Measurements from ENCODE around the gene CMKLR1.

Gene CMKLR1

DNA sequence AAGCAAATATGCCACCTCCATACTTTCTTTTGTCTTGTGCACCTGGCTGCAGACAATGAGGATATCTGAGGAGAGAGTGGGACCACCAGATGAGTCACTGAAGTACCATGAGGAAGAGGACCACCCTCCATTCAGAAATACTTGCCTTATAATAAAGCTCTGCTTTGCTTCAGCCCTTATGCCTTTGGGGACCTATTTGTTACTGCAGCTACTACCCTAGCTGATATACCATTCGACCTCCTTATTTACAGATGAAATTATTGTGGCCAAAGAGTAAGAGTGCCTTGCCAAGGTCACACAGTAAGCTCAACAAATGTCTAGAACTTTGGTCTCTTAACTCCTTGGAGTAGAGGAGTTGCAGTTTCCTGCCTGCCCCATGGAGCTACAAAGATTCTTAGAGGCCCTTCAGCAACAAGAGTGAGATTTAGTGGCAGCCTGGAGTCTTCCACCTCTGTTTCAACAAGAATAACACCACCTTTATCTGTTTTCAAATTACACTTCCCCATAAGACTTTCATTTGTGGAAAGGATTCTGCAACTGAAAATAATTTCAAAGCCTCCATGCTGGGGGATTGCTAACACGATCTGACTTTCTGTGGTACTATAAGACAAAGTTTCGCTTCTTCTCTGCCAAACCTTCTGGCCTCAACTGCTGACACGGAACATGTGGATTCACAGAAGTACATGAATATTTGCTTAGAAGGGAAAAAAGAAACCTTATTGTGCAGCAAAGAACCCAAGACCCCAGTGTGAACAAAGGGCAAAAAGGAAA lies 3.6 kb downstream of the CMKLR1 start:
- DNase-seq, result peak; percentile 91

- DNase-seq, result peak; percentile 98
Measured at GRCh38 chr12:108333898-108334699, 5.0 kb downstream of the CMKLR1 start.

GRCh38 chr12:108332791-108333382 lies 6.2 kb downstream of the CMKLR1 start:
- DNase-seq, result peak; percentile 100

GRCh38 chr12:108328420-108328819 lies 10.7 kb downstream of the CMKLR1 start:
- no peak for DNase-seq

DNA sequence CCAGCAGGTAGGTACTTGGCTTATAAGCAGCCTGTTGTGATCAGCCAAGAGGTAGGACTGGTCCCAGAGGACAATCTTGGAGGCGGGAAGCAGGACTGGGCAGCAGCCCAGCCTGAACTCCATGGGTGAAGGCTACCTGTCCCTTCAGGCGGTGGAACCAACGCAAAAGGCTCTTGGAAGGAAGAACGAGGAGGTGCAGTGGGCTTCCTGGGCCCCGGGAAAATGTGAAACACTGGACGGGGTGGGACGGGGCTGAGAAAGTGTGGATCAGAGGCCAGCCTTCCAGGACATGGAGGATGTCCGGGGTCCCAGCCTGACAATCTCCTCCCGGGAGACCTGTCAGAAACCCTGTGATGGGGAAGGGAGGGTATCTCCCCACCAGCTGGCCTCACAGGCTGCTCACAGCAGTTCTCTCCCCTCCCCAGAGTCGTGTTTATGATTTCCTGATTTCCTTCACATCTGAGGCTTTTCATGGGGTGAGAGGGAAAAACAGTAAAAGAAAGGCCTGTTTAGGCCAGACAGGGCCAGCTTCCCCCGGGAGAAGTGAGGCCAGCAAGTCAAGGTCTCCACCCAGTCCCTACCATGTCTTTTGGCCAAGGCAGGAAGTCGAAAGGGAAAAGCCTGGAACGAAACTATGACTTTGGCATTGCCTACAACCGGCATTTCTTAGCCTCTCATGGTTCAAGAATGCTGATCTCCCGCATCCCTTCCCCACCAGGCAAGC lies 11.3 kb downstream of the CMKLR1 start:
- no peak for DNase-seq

DNA sequence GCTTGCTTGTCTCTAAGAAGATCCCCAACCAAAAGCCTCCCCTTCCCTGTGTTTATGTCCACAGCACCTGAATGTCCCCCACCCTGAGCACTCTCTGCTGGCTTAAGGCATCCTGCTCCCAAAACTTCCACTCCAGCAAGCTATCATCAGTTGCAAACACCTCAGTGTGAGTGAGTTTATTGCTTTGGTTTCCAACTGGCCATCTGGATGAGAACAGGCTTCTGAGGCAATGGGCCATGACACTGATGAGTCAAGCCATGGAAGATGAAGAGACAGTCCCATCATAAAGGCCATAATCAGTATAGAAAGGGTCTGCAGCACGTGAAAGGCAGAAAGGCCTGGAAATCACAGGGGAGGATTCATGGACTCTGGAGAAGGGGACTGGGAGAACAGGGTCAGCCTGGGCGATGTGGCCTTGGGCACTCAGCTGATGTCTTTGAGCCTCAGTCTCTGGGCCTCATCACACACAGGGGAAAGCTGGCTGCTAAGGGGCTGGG lies 12.8 kb downstream of the CMKLR1 start:
- DNase-seq, result peak; percentile 25

- no peak for DNase-seq
Measured at GRCh38 chr12:108325549-108325948, 13.6 kb downstream of the CMKLR1 start.

GRCh38 chr12:108325018-108325358 lies 14.1 kb downstream of the CMKLR1 start:
- DNase-seq, result no peak

DNA sequence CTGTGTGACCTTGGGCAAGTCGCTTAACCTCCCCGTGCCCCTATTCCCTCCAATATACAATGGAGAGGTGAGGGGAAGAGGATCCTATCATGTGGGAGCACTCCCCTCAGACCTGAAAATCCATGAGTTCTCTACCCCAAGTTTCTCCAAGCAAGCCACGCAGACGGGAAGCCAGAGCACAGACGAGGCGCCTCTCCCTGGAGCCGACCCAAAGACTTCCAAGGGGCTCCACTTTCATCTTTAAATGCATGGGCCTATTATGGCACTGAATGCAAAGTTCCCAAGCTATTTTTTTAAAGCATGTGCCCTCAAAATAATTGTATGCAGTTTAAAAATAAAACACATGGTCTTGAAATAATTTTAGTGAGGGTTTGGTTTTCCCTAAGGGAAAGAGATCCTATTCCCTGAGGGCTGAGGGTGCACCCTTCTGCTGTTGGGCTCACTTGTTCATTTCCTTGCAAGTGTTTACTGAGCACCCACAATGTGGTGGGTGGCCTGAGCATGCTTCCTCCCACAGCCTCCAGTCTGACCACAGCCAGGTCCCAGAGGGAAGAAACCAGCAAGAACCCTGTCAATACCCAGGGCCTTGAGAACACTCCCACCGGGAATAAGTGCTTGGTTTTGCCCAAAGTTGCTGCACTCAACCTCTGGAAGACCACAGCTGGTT lies 14.6 kb downstream of the CMKLR1 start:
- peak; percentile 36 for DNase-seq

DNA sequence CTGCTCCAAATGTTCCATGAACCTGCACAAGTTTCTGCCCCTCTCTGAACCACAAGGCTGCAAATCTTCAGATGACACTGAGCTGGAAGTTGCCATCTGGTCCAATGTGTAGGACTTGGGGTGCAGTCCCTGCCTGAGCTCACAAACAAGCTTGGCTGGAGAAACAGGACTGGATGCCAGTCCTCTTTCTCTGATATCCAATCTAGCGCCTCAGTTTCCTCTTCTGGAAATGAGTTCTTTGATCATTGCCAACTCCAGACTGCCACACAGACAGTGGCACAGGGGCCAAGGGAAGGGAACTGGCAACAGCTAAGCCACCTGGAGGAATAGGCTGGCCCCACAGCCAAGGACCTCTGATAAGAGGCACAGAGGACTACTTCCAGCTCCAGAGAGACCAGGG lies 15.5 kb downstream of the CMKLR1 start:
- no peak for DNase-seq

- no peak for DNase-seq
Measured at GRCh38 chr12:108322998-108323397, 16.1 kb downstream of the CMKLR1 start.

DNA sequence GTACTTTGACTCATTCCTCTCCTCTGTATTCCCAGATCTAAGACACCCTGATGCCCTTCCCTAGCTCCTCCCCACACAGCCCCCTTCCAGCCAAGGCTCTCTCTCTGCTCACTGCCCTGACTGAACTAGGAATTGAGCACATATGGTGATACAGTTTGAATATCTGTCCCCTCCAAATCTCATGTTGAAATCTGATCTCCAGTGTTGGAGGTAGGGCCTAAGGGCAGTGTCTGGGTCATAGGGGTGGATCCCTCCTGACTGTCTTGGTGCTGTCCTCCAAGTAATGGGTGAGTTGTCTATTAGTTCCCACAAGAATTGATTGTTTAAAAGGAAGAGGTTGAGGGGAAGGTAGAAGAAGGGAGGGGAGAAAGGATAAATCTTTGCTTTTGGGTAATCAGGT lies 17.4 kb downstream of the CMKLR1 start:
- no peak for DNase-seq

- peak; percentile 69 for DNase-seq
Measured at GRCh38 chr12:108320507-108321293, 18.4 kb downstream of the CMKLR1 start.

DNA sequence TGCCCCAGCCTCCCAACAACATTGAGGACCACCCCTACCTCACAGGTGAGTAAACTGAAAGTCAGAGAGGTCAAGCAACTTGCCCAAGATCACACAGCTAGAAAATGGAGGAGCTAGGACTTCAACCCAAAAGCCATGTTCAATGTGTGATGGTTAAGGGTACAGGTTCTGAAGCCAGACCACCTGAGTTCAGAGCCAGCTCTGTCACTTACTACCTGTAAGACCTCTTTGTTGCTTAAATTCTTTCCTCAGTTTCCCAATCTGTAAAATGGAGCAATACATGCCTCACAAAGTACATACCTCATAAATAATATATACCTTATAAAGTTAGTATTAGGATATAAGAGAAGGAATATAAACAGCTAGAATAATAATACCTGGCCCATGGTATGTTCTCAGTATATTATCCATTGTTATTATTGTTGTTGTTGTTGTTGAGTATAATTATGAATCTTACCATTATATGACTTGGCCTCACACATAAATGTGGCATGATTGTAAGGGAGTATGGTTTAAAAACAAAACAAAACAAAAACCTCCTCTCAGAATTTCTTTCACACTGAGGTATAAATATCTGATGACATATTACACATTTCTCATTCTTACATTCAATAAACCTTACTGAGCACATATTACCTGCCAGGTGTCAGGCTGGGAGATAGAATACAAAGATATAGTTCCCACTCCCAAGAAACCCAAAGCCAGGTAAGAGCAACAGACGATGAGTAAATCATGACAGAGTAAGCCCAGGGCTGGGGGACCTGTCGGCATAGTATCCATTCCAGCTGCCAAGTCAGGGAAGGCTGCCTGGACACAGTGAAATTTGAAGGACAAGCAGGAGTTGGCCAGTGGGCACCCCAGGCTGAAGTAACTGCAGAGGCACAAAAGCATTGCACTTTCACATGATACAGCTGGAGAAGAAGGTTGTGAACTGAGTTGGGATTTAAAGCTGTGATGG lies 19.6 kb downstream of the CMKLR1 start:
- DNase-seq, result peak; percentile 25

DNA sequence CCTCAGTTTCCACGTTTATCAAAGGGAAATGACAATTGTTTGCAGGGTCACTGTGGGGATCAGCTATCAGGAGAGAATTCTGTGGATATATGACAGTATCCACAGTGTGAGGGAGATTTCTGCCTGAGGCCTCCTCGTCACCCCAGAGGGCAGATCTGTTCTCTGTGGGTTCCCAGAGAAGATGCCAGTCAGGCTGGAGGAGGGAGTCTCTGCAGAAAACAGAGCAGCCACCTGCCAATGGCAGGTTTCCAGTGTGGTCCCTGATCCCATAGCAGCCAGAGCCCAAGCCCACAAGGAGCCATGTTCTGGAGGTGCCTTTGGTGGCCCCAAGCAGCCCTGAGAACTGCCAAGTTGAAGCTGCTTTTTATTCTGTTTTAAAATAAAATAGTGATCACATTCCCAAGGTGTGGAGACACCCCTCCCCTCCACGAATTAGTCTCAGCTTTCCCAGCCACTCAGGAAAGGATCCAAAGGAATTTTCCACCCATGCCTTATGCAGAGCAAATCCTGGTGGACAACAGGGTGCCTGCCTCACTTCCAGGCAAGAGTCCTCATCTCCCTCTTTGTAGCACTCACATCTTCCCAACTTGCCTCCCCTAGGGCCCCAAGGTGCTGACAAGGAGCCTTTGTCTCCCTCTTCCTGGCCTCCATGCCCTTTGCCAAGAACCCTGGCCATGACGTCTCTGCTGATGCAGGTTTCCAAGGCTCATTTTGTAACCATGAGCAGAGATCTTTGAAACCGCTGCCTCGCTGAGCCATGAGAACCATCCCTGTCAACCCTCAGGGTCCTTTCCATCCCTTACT lies 20.4 kb downstream of the CMKLR1 start:
- DNase-seq, result no peak

DNA sequence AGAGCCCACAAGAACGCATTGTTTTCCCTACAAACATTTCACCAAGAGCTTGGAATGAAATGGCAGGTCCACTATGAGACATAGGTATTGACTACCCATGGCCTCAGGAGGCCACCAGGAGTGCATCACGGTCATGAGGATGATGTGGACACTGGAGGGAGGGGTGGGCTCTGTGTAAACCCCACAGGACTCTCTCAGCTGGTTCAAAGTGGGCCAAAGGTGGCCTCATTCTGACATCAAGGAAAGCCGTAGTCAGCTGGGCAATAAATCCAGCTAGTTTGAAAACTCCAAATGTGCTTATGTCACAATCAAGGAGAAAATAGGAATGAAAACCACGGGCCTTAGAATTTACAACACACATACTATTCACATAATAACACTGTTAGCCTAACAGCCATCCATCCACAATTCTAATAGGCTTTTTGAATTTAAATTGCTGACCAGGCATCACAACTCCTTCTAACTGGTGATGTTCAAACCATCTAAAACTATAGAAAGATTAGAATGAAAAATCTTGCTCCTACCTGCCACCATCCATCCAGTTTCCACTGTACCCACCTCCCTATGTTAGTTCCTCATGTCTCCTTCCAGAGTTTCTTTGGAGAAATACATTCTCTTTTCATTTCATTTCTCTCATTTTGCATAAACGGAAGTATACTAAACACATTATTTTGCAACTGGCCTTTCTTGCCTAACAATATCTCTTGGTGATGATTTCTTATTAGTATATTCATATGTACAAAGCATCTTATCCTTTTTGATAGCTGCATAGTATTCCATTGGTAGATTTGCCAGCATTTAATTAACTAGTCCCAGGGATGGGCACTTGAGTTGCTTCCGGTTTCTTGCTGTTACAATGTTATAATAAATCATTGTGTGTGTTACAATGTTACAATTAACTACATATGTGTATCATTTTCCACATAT lies 21.5 kb downstream of the CMKLR1 start:
- peak; percentile 96 for DNase-seq

- DNase-seq, result no peak
Measured at GRCh38 chr12:108316176-108317086, 22.7 kb downstream of the CMKLR1 start.
